DMS 273 (cell line): ENCODE results near the gene USHBP1.
A peak's percentile ranks its signal among the peaks of the same experiment; 100 is the strongest.

Source experiments
- DNase-seq: peaks from one replicate; lab custom pipeline; 2025; ENCODE audit not compliant: unreplicated experiment; lab: John Stamatoyannopoulos, UW

USHBP1 gene

GRCh38 chr19:17240826-17241399 lies 23.6 kb downstream of the USHBP1 start:
- no peak for DNase-seq

GRCh38 chr19:17240062-17240752 lies 24.3 kb downstream of the USHBP1 start:
- no peak for DNase-seq

DNA sequence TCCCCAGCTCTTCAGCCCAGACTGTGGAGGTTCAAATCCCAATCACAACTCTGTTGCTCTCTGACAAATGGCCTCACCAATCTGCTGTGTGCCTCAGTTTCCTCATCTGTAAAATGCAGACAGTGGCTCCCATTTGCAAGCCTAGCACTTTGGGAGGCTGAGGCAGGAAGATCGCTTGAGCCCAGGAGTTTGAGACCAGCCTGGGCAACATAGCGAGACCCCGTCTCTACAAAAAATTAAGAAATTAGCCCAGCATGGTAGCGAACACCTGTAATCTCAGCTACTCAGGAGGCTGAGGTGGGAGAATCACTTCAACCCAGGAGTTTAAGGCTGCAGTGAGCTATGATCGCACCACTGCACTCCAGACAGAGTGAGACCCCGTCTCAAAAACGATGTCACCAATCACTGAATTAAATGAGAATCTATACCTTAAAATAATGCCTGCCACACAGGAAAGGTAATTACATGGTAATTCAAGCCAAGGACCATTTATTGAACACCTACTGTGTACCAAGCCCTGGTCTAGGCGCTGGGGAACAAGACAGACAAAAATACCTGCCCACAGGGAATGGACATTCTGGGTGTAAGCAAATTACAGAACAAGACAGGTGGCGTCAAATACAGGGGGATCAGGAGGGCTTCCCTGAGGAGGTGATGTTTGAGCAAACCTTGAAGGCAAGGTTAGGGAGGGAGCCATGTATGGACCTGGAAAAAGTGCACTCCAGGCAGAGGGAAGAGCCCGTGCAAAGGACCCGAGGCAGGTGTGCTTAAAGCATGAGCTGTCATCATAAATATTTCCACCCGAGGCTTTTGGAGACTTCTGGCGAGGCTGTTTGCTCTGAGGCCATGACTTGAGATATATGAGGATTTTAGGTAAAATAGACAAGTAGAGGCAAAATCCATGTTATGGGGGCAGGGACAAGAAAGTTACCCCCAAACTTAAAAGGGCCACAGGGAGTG lies 26.5 kb downstream of the USHBP1 start:
- no peak for DNase-seq

- peak; percentile 32 for DNase-seq
These were observed 27.6 kb downstream of the USHBP1 start for GRCh38 chr19:17236811-17237543.

GRCh38 chr19:17235971-17236777 lies 28.4 kb downstream of the USHBP1 start:
- DNase-seq = no peak

- DNase-seq = no peak
These were observed 29.1 kb downstream of the USHBP1 start for GRCh38 chr19:17235300-17235970.

GRCh38 chr19:17234911-17235299 lies 29.6 kb downstream of the USHBP1 start:
- peak; percentile 25 for DNase-seq

DNA sequence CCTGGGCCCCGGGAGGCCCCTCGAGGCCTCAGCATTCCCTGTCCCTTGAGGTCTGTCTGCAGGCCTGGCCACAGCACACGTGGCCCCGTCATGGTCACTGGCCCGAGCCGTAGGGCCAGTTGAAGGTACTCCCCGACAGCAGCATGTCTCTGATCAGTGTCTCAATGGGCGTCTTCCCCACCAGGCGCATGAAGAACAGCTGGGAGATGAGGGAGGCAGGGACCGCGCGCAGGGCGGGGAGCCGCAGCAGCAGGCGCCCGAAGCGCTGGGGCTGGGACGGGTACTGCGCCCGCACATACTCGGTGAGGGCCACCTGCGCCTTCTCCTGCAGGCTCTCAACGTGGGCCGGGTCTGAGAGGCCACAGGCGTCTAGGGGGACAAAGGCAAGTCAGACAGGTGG lies 32.3 kb downstream of the USHBP1 start:
- DNase-seq = no peak

- DNase-seq = no peak
These were observed 34.7 kb downstream of the USHBP1 start for GRCh38 chr19:17229890-17230289.

DNA sequence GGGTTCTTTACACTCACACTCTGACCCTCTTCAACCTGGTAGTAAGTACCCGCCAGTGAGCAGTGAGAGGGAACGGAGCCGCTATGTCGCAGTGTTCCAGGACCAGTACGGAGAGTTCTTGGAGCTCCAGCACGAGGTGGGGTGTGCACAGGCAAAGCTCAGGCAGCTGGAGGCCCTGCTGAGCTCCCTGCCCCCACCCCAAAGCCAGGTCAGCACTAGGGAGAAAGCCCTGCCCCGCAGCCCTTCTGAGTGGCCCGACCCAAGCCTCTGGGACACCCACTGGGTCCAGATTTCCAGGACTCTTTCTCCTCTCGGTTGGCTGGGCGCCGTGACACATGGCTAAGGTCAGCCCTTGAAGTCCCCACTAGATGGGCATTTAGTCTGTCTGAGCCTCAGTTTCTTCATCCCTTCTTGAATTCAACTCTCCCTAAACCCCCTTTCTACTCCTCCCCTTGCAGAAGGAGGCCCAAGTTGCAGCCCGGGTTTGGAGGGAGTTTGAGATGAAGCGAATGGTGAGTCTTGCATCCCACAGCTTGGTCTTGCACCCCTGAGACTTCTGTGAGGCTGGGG lies 36.7 kb downstream of the USHBP1 start:
- DNase-seq = peak; percentile 37

DNA sequence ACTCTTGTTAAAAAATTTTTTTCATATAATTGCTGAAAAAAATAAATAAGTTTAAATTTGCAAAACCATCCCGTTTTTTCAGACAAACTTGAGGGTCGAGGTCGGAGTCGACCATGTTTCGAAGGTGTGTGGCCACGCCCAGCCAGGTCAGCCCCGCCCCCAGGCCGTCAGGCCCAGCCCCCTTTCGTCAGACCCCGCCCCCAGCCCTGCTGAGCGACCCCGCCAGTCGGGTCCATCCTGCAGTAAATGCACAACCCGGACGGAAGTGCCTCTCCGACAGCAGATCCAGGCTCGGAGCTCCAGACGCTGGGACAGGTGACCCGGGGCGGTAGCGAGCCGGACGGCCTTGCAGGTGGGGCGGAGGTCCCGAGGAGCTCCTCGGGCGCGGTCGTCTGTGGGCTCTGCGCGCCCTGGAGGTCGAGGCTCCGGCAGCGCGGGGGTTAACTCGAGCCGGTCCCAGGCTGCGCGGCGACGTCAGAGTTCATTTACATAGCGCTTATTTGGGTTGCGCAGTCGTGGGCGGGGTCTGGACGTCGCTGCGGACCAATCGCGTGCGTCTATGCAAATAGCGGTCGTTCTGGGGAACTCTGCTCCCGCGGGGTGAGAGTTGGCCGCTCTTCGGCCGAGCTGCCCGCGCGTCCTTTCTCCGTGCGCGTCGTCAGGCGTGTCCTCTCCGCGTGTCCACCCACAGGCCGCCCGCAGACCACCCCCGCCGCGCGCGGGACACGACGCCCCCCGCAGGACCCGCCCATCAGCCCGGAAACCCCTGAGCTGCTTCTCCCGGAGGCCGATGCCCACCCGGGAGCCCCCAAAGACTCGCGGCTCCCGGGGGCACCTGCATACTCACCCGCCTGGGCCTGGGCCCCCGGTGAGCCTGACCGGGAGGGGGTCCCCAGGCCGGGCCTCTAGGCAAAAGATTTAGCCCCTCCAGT lies 38.3 kb downstream of the USHBP1 start, which contains the start of gene OCEL1:
Gene OCEL1, plus strand, starts transcription at position 225 of the 932 bp plus-strand sequence. Its CDS starts 22 bp downstream, at position 247.
- peak; percentile 99 for DNase-seq

- DNase-seq = no peak
These were observed 39.5 kb downstream of the USHBP1 start for GRCh38 chr19:17225053-17225452.

GRCh38 chr19:17220207-17220758 lies 44.3 kb downstream of the USHBP1 start:
- peak; percentile 33 for DNase-seq

GRCh38 chr19:17219286-17219685 lies 45.3 kb downstream of the USHBP1 start:
- DNase-seq = no peak

DNA sequence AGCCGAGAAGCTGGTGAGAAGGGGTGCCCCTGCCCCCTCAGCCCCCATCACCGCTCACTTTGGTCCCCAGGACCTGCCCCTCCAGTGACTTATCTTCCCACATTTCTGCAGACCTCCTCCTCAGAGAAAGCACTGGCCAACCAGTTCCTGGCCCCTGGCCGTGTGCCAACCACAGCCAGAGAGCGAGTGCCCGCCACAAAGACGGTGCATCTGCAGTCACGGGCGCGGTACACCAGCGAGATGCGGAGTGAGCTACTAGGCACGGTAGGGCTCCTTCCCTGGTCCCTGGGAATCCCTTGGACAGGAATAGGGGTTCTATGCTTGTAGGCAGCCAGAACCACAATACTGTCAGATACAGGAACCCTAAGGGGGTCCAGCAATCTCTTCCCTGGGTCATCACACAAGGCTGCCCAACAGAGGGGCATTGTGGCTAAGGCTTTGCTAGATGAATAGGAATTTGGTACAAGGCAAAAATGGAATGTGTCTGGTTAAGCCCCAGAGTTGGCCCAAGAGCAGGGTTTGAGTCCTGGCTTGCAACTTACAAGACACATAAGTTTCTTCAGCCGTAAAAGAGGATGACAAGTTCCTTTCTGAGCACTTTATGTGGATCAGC lies 48.4 kb downstream of the USHBP1 start:
- no peak for DNase-seq

DNA sequence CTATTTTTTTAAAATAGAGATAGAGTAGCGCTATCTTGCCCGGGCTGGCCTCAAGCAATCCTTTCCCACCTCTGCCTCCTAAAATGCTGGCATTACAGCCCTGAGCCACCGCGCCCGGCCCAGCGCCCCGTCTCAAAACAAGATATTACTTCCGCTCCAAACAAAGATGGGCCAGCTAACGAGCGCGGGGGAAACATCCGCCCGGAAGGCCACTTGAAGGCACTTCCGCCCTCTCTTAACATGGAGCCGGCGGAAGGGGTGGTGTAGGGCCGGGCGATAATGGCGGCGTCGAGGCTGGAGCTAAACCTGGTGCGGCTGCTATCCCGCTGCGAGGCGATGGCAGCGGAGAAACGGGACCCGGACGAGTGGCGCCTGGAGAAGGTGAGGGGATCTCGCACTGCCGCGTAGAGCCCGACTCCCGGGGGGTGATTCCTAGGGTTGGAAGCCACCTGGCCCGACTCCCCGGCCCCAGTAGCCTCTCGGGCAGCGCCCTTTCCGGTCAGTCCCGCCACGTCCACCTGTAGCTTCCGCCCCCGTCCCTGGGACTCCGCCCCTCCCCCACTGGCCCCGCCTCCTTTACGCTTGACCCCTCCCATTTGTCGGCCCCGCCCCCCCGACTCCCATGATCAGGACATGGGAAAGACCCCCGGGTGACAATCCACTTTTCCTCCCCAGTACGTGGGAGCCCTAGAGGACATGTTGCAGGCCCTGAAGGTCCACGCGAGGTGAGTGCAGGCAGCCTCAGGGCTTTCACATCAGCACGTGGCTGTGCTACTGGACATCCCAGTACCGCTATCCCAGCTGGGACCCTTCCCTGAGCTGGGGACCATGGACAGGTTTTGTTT lies 49.2 kb downstream of the USHBP1 start, which contains the start of gene USE1:
Gene USE1, plus strand, starts transcription at position 231 of the 845 bp plus-strand sequence. Its CDS starts 49 bp downstream, at position 280.
- DNase-seq = peak; percentile 96
